ENCODE data around the gene IL3RA.
A peak's percentile ranks its signal among the peaks of the same experiment; 100 is the strongest.
"Not testable (repeated sequence)": the region's sequence is repeated elsewhere in the genome, so short reads cannot be mapped to it uniquely, and the experiment has no call there.

Gene IL3RA

GRCh38 chrX:1400049-1400448 lies 63.5 kb downstream of the IL3RA start:
- DNase-seq (ENCODE audit: low spot score), result no peak

DNA sequence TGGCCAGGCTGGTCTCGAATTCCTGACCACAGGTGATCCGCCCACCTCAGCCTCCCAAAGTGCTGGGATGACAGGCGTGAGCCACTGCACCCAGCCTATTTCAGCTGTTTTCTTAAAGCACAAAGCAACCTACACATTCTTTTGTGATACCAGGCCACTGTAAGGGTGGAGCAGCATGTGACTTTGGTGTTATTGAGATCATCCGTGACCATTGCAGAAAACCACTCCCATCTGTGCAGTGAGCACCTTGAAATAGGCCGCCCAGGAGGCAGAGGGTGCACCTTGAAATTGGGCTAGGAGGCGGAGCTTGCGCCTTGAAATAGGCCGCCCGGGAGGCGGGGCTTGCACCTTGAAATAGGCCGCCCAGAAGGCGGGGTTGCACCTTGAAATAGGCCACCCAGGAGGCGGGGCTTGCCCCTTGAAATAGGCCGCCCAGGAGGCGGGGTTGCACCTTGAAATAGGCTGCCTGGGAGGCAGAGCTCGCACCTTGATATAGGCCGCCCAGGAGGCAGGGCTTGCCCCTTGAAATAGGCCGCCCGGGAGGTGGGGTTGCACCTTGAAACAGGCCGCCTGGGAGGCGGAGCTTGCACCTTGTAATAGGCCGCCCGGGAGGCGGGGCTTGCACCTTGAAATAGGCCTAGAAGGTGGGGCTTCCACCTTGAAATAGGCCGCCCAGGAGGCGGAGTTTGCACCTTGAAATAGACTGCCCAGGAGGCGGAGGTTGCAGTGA lies 64.3 kb downstream of the IL3RA start:
- no peak for DNase-seq (ENCODE audit: low spot score)

- no peak for DNase-seq (ENCODE audit: low spot score)
Measured at GRCh38 chrX:1401611-1402430, 65.2 kb downstream of the IL3RA start.

GRCh38 chrX:1403228-1403627 lies 66.6 kb downstream of the IL3RA start:
- no peak for DNase-seq (ENCODE audit: low spot score)

GRCh38 chrX:1403867-1404266 lies 67.3 kb downstream of the IL3RA start:
- DNase-seq (ENCODE audit: low spot score), result not testable (repeated sequence)

DNA sequence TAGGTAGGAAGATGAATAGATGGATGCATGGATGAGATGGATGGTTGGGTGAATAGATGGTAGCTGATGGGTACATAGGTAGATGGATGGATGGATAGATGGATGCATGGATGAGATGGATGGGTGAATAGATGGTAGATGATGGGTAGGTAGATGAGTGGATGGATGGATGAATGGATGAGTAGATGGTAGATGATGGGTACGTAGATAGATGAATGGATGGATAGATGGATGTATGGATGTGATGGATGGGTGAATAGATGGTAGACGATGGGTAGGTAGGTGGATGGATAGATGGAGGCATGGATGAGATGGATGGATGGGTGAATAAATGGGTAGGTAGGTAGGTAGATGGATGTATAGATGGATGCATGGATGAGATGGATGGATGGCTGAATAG lies 69.2 kb downstream of the IL3RA start:
- not testable (repeated sequence) for DNase-seq (ENCODE audit: low spot score)

DNA sequence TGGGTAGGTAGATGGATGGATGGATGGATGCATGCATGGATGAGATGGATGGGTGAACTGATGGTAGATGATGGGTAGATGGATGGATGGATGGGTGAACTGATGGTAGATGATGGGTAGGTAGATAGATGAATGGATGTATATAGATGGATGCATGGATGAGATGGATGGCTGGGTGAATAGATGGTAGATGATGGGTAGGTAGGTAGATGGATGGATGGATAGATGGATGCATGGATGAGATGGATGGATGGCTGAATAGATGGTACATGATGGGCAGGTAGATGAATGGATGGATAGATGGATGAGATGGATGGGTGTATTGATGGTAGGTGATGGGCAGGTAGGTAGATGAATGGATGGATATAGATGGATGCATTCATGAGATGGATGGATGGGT lies 70.5 kb downstream of the IL3RA start:
- no peak for DNase-seq (ENCODE audit: low spot score)

DNA sequence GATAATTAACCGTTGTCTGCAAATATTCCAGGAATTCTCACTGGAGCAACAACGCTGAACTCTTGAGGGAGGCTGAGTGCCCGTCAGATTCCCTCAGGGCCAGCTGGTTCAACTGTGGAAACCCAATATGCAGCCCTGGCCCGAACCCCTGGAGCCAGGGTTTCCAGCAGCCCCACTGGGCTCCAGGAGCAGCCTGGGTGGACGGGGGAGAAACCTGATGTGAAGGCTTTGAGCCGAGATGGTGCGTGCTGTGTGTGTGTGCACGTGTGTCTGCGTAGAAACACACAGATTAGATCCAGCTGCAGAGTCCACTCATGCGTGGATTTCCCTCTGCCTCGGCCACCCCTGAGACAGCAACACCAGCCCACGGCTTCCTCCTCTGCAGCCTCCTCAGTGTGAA lies 74.7 kb downstream of the IL3RA start:
- peak; percentile 1 for DNase-seq (ENCODE audit: low spot score)

GRCh38 chrX:1412551-1413161 lies 76.1 kb downstream of the IL3RA start:
- no peak for DNase-seq (ENCODE audit: low spot score)

- peak; percentile 1 for DNase-seq (ENCODE audit: low spot score)
Measured at GRCh38 chrX:1416327-1416784, 79.8 kb downstream of the IL3RA start.

- DNase-seq (ENCODE audit: low spot score), result no peak
Measured at GRCh38 chrX:1416965-1417760, 80.6 kb downstream of the IL3RA start.

DNA sequence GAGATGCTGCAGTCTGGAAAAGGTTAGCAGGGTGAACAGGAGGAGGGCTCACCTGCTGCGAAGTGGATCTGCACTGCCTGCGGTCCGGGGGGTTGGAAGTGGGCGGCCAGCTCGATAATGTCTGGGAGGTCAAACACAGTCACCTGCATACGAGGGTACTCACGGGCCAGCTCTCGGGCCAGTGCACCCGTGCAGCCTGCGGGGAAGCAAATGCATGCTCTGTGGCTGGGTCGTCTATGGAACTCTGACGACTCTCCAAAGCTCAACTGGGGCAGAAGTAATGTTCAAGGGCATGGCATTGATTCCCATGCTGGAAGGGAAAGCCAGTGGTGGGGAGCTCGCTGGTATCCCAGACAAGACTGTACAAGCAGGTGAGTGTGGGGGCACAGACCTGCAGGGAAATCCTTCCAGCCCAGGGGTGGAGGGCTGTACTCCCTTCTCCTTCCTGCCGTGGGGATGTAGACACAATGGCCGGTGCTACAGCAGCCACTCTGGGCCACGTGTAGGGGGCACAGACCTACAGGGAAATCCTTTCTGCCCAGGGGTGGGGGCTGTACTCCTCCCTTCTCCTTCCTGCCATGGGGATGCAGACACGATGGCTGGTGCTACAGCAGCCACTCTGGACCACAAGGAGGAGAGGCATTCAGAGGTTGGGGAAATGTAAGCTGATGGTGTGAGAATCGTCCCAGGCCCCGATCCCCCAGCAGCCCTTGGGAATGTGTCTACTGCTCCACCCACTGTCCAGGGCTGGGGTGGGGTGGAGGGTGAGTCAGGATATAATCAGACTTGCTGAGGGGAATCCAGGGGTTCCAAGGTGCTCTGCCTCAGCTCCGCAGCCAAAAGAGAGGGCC lies 81.6 kb downstream of the IL3RA start:
- no peak for DNase-seq (ENCODE audit: low spot score)

DNA sequence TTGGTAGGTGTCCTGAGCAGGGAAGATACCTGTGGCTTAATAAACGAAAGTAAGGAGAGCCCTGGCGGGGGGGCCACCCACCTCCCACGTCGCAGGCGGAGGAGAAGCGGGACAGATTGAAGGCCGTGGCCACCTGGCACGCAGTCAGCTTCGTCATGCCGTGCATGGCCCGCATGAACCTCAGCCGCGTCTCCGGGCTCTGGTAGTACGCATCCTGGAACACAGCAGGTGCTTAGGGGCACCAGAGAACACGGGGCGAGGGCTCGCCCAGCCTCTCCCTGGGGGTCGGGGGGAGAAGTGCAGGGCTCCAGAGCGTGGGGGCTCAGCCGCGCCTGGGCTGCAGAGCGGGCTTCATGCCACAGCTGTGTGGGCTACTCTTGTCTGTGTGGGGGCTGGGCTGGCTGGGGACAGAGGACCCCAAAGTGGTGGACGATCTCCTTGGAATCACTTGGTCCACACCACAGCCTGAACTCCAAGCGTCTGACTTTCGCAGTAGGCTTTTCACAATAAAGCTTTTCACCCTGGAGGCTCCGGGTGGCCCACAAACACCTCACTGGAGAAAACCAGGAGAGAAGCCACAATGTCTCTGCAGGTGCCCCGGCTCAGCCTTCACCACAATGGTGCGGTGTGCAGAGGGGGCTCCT lies 82.4 kb downstream of the IL3RA start:
- DNase-seq (ENCODE audit: low spot score), result peak; percentile 17

- DNase-seq (ENCODE audit: low spot score), result peak; percentile 11
Measured at GRCh38 chrX:1419545-1420355, 83.2 kb downstream of the IL3RA start.

- peak; percentile 12 for DNase-seq (ENCODE audit: low spot score)
Measured at GRCh38 chrX:1420371-1420770, 83.8 kb downstream of the IL3RA start.

GRCh38 chrX:1421433-1422134 lies 85.0 kb downstream of the IL3RA start:
- DNase-seq (ENCODE audit: low spot score), result peak; percentile 6

- DNase-seq (ENCODE audit: low spot score), result peak; percentile 0
Measured at GRCh38 chrX:1422135-1422465, 85.5 kb downstream of the IL3RA start.

DNA sequence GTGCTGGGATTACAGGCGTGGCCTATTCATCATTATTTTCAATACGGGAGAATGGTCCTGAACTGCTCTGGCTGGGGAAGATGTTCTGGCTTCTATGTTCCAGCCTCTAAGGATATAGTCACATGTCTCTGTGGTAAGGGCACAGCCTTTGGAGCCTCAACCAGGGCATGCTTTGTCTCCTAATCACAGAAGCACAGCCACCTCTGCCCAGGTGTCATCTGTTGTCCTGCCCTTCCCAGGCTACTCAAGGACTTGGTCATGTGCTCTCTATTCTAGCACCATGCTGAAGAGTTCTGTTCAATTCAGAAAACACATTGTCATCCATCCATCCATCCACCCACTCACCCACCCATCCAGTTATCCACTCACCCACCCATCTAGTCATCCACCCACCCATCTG lies 86.6 kb downstream of the IL3RA start:
- no peak for DNase-seq (ENCODE audit: low spot score)

DNA sequence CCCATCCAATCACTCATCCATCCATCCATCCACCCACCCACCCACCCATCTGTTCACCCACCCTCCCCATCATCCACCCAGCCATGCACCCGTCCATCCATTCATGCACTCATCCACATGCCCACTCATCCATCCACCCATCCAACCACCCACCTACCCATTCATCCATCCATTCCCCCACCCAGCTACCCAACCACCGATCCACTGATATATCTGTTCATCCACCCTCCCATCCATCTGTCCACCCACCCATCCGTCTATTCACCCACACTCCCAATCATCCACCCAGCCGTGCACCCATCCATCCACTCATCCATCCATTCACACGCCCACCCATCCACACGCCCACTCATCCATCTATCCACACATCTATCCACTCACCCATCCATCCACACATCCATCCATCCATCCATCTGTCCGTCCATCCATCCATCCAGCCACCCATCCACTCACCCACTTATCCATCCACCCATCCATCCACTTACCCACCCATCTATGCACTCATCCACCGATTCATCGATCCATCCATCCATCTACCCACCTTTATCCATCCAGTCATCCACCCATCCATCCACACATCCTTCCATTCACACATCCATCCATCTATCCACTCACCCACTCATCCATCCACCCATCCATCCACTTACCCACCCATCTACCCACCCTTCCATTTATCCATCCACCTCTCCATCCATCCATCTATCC lies 87.7 kb downstream of the IL3RA start:
- DNase-seq (ENCODE audit: low spot score), result no peak

All from AG20443 (cell line).